NCI-H1105 treated with DMSO at 0.1 percent for 48 hours (cell line): ENCODE results near the gene USP36.
"Not testable (repeated sequence)": the region's sequence is repeated elsewhere in the genome, so short reads cannot be mapped to it uniquely, and the experiment has no call there.

Experiments
- DNase-seq: peaks from one replicate; lab custom pipeline; 2025; lab: John Stamatoyannopoulos, UW

Gene USP36

GRCh38 chr17:78872486-78872885, 31.9 kb upstream of the USP36 start:
- no peak for DNase-seq

GRCh38 chr17:78870621-78871020, 30.0 kb upstream of the USP36 start:
- no peak for DNase-seq

- no peak for DNase-seq
Observed at GRCh38 chr17:78868391-78868790, 27.8 kb upstream of the USP36 start.

GRCh38 chr17:78867046-78867445, 26.4 kb upstream of the USP36 start:
- not testable (repeated sequence) for DNase-seq

GRCh38 chr17:78865682-78866390, 25.2 kb upstream of the USP36 start:
- DNase-seq = peak; percentile 42

- no peak for DNase-seq
Observed at GRCh38 chr17:78864117-78864516, 23.5 kb upstream of the USP36 start.

- DNase-seq = no peak
Observed at GRCh38 chr17:78862073-78863023, 21.7 kb upstream of the USP36 start.

- no peak for DNase-seq
Observed at GRCh38 chr17:78861229-78861628, 20.6 kb upstream of the USP36 start.

GRCh38 chr17:78859051-78859450, 18.4 kb upstream of the USP36 start:
- no peak for DNase-seq

GRCh38 chr17:78857266-78857665, 16.7 kb upstream of the USP36 start:
- DNase-seq = no peak

- no peak for DNase-seq
Observed at GRCh38 chr17:78855561-78856165, 15.0 kb upstream of the USP36 start.

- DNase-seq = no peak
Observed at GRCh38 chr17:78854508-78854907, 13.9 kb upstream of the USP36 start.

- DNase-seq = no peak
Observed at GRCh38 chr17:78853926-78854394, 13.3 kb upstream of the USP36 start.

- DNase-seq = no peak
Observed at GRCh38 chr17:78852709-78853121, 12.1 kb upstream of the USP36 start.

GRCh38 chr17:78849026-78849425, 8.4 kb upstream of the USP36 start:
- no peak for DNase-seq

- DNase-seq = no peak
Observed at GRCh38 chr17:78847052-78847451, 6.4 kb upstream of the USP36 start.

GRCh38 chr17:78844301-78845005, 3.8 kb upstream of the USP36 start:
- DNase-seq = no peak

GRCh38 chr17:78842881-78843565, 2.4 kb upstream of the USP36 start:
- DNase-seq = peak; percentile 41

GRCh38 chr17:78840530-78840779, 159 bp downstream of the USP36 start:
- DNase-seq = no peak

GRCh38 chr17:78839762-78840529, 668 bp downstream of the USP36 start:
- DNase-seq = no peak

- DNase-seq = no peak
Observed at GRCh38 chr17:78839235-78839761, 1.3 kb downstream of the USP36 start.
